Activated CD4-positive, alpha-beta T cell treated with anti-CD3 and anti-CD28 coated beads, Interleukin-2, amount 50 U/mL, for 1 hour (primary cell): ENCODE results near the gene PSORS1C2.

Experiments used
- DNase-seq: peaks from one replicate; pipeline ENCODE4 v3.0.0-alpha.2; 2020

PSORS1C2 gene

GRCh38 chr6:31112478-31112877, 26.4 kb downstream of the PSORS1C2 start, which contains the start of gene C6orf15:
Gene C6orf15, minus strand, starts transcription at chr6:31112575. Its CDS starts 20 bp downstream, at chr6:31112555.
- DNase-seq = no peak

GRCh38 chr6:31111712-31112111, 27.2 kb downstream of the PSORS1C2 start:
- no peak for DNase-seq

- DNase-seq = no peak
These were observed 27.9 kb downstream of the PSORS1C2 start for GRCh38 chr6:31110825-31111582.

- no peak for DNase-seq
These were observed 31.8 kb downstream of the PSORS1C2 start for GRCh38 chr6:31107052-31107451.

- DNase-seq = no peak
These were observed 35.7 kb downstream of the PSORS1C2 start for GRCh38 chr6:31103136-31103535.

- DNase-seq = no peak
These were observed 40.4 kb downstream of the PSORS1C2 start for GRCh38 chr6:31098449-31098938.

GRCh38 chr6:31096656-31097055, 42.2 kb downstream of the PSORS1C2 start:
- no peak for DNase-seq

- no peak for DNase-seq
These were observed 42.7 kb downstream of the PSORS1C2 start for GRCh38 chr6:31096215-31096614.

GRCh38 chr6:31094389-31094881, 44.4 kb downstream of the PSORS1C2 start:
- peak; percentile 16 for DNase-seq

GRCh38 chr6:31092769-31093505, 45.9 kb downstream of the PSORS1C2 start:
- no peak for DNase-seq

- DNase-seq = no peak
These were observed 46.6 kb downstream of the PSORS1C2 start for GRCh38 chr6:31092238-31092637.

- DNase-seq = no peak
These were observed 47.2 kb downstream of the PSORS1C2 start for GRCh38 chr6:31091680-31092079.

GRCh38 chr6:31090973-31091364, 47.9 kb downstream of the PSORS1C2 start:
- DNase-seq = no peak

- DNase-seq = no peak
These were observed 48.4 kb downstream of the PSORS1C2 start for GRCh38 chr6:31090275-31090972.
